Motor neuron (in vitro differentiated cells): ENCODE results near the gene RNF150. TPM values are rescaled to one million over a fixed set of nuclear protein-coding genes. Genes with fewer than 3 reads are reported as not detected.
"Not testable (repeated sequence)": the region's sequence is repeated elsewhere in the genome, so short reads cannot be mapped to it uniquely, and the experiment has no call there.

Experiments
- ATAC-seq, 8 experiments: fragments of 200-7000 bp; cut with Tn5 transposase; replicated peaks in 6 of 8; 2 replicates each; pipeline ENCODE4 v1.8.0; 2021; ENCODE audit warnings: mild to moderate bottlenecking in 8 of 8, moderate library complexity in 8 of 8
- H3K27ac ChIP-seq, 2 donors: fragments of 250-450 bp; sonication (Bioruptor Pico); 2 replicates each; pipeline ENCODE4 v1.9.0; 2021; ENCODE audit warnings: antibody characterized with exemption in 2 of 2, mild to moderate bottlenecking in 2 of 2, moderate library complexity in 1 of 2
- H3K4me1 ChIP-seq, 2 donors: fragments of 250-450 bp; sonication (Bioruptor Pico); replicated peaks in 1 of 2; 2 replicates each; pipeline ENCODE4 v1.6.1; 2021; ENCODE audit warnings: antibody characterized with exemption in 2 of 2, mild to moderate bottlenecking in 2 of 2, moderate library complexity in 1 of 2
- H3K4me3 ChIP-seq, 5 donors: fragments of 250-450 bp; sonication (Bioruptor Pico); 2 replicates each; pipeline ENCODE4 v1.9.0; 2021; ENCODE audit warnings: antibody characterized with exemption in 5 of 5, mild to moderate bottlenecking in 5 of 5, moderate library complexity in 4 of 5
- WGBS, 10 experiments: fragments of 450-650 bp; shearing (Covaris generic); methylation state at CpG; one replicate each; pipeline ENCODE4 v1.0.0; 2022; 5-methylcytosine and 5-hydroxymethylcytosine counted together
- in situ Hi-C, 9 experiments: fragments of 400-800 bp; cut with MboI; loops; one replicate each; pipeline ENCODE4 v1.15.0; 2021; ENCODE audit warnings: low sequenced_read_pairs in 9 of 9, low pct_unique_long_range_greater_than_20kb in 2 of 9; ENCODE audit not compliant: unreplicated experiment in 9 of 9
- total RNA-seq, 8 experiments: library from RNA; unstranded; fragments of 300-600 nt; gene quantifications; 2 replicates each; pipeline versions ENCODE4 v1.2.3 to v1.2.4, GENCODE V29; 2022

RNF150 gene
- total RNA-seq, 8 experiments from 2014 or later: 0.71 to 45.2 (median 20.0) TPM

DNA sequence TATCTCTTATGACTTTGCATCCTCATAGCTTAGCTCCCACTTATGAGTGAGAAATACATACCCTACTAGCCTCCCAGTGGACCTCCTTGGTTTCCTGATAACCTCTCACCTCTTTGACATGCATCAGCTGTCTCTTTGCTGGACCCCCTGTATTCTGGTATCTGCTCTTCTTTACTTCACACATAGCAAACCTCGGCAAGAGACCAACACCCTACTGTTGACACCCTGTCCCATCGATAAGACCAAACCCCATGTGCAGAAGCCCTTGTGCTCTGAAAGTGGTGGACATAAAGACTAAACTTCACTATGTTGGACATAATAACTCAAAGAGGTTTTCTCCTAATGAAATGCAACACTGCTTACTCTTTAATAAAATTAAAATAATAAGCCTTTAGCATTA lies 75.7 kb downstream of the RNF150 start:
- Histone ChIP-seq H3K27ac (no peak overlapping the region), H3K4me3 (no peak overlapping the region), H3K4me1 (no peaks in the 10 kb centered on the region)
- in situ Hi-C loops: no loop called here
- no peak for ATAC-seq
- WGBS, 10 experiments: 15 to 100% (median 92%) methylated on average over 1 to 2 of the region's 2 CpGs; no CpG with 5 or more reads in 4 of the 10 experiments

GRCh38 chr4:141056473-141056872 lies 76.8 kb downstream of the RNF150 start:
- no peak for ATAC-seq
- Histone ChIP-seq H3K27ac (no peak overlapping the region), H3K4me3 (no peak overlapping the region), H3K4me1 (no peaks in the 10 kb centered on the region)
- in situ Hi-C loops: no loop called here
- WGBS, 10 experiments: 27 to 100% (median 83%) methylated on average over 1 to 3 of the region's 3 CpGs; no CpG with 5 or more reads in 3 of the 10 experiments

GRCh38 chr4:141054446-141054845 lies 78.8 kb downstream of the RNF150 start:
- no peaks in the 10 kb centered on the region for H3K4me1 ChIP-seq
- 65 to 100% (median 89%) methylated on average over 1 to 2 of the region's 2 CpGs; no CpG with 5 or more reads in 2 of the 10 experiments for WGBS, 10 experiments
- no peak overlapping the region for H3K4me3 ChIP-seq
- H3K27ac ChIP-seq: no peak overlapping the region
- in situ Hi-C loops: no loop called here
- ATAC-seq: peak in 1 of 8 experiments; percentile 35

- in situ Hi-C loops, H3K4me1 ChIP-seq, H3K4me3 ChIP-seq, ATAC-seq, H3K27ac ChIP-seq: not testable (repeated sequence)
- 60 to 100% (median 100%) methylated on average over 1 of the region's 1 CpG; no CpG with 5 or more reads in 5 of the 10 experiments for WGBS, 10 experiments
These were observed 82.3 kb downstream of the RNF150 start for GRCh38 chr4:141050999-141051398.

GRCh38 chr4:141047228-141047884 lies 85.9 kb downstream of the RNF150 start:
- H3K4me1 ChIP-seq: no peaks in the 10 kb centered on the region
- H3K27ac ChIP-seq: no peak overlapping the region
- peak in 6 of 8 experiments; percentile 33 to 89 (median 56) for ATAC-seq
- in situ Hi-C loops: no loop called here
- WGBS, 10 experiments: 7 to 87% (median 74%) methylated on average over 3 to 7 of the region's 7 CpGs
- no peak overlapping the region for H3K4me3 ChIP-seq

DNA sequence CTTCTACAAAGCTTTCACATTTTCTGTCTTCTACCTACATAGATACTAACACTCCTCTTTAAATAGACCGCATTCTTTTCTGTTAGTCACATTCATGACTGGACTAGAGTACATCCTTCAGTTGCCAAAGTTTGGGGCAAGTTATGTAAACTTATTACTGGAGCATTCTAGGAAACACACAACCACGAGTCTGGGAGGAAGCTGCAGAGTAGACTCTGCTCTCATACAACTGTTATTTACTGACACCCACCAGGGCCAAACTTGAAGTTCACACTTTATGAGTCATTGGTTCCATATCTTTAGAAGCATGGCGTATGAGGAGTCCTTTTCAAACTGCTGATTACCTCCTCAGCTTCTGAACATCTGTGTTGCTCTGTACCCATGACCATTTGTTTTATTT lies 87.0 kb downstream of the RNF150 start:
- WGBS, 10 experiments: 0 to 100% (median 83%) methylated on average over 2 to 3 of the region's 3 CpGs; no CpG with 5 or more reads in 3 of the 10 experiments
- Histone ChIP-seq H3K27ac (no peak overlapping the region), H3K4me1 (peaks cover 0 to 2% of the 10 kb centered on the region in 2 donors), H3K4me3 (no peak overlapping the region)
- in situ Hi-C loops: no loop called here
- peak in 3 of 8 experiments; percentile 48 to 61 (median 60) for ATAC-seq

DNA sequence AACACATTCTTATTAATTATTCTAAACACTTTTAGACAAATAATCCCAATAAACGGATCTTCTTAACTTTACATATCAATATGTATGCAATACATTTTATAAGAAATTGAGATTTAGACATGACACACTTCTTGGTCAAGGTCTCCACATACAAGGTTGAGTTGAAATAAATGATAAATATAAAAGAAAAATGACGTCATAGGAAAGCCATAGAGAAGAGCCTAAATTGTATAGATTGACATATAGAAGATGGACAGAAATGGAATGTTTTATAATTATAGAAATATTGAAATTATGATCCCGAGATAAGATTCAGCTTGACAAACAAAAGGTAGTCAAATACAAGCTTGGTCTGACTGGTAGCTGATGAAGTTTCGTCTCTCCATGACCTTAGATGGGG lies 87.4 kb downstream of the RNF150 start:
- no peak overlapping the region for H3K4me3 ChIP-seq
- H3K27ac ChIP-seq: no peak overlapping the region
- in situ Hi-C loops: no loop called here
- H3K4me1 ChIP-seq: peaks cover 0 to 4% of the 10 kb centered on the region in 2 donors
- WGBS, 10 experiments: 43 to 100% (median 97%) methylated on average over 1 to 4 of the region's 4 CpGs
- no peak for ATAC-seq

DNA sequence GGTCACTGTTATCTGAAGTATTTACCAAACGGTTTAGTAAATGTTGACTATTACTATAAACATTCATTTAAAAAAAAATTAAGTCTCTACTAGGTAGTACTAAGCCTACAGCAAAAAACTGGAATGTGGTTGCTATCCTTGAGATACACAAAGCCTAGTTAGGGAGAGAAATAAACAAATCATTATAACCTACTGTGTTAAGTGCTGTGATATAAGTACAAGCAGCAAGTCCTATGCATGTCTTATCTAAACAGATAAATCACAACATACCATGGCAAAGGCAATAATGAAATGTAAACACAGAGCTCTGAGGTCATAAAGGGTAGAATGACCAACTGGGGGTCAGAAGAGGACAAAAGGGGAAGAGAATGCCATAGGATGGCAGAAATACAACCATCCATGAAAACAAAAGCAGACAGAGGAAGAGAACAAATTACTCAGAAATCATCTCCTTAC lies 92.2 kb downstream of the RNF150 start:
- Histone ChIP-seq H3K27ac (no peak overlapping the region), H3K4me1 (peaks cover 0 to 4% of the 10 kb centered on the region in 2 donors), H3K4me3 (no peak overlapping the region)
- in situ Hi-C loops: no loop called here
- peak in 1 of 8 experiments; percentile 54 for ATAC-seq
- 13 to 100% (median 62%) methylated on average over 1 of the region's 1 CpG; no CpG with 5 or more reads in 1 of the 10 experiments for WGBS, 10 experiments

DNA sequence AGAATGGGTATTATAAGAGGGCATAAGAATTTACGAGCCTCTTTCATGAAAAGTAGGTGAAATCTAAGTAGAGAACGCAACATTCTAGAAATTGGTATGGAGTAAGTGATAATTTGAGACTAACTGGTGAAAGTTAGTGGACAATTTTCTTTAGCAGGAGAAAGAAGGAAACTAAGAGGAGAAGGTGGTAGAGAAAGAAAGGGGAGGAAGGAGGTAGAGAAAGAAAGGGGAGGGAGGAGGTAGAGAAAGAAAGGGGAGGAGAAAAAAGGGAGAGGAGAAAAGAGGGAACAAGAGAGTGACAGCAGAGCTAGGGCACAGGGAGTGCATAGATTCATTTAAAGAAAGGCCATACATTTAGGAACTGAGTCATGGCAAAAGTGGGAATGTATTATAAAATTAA lies 94.1 kb downstream of the RNF150 start:
- in situ Hi-C loops: no loop called here
- 62 to 100% (median 97%) methylated on average over 1 to 2 of the region's 2 CpGs for WGBS, 10 experiments

GRCh38 chr4:141038428-141038827 lies 94.8 kb downstream of the RNF150 start:
- ATAC-seq: no peak
- H3K4me1 ChIP-seq: peaks cover 0 to 4% of the 10 kb centered on the region in 2 donors
- in situ Hi-C loops: no loop called here
- H3K27ac ChIP-seq: no peak overlapping the region
- WGBS, 10 experiments: 50 to 100% (median 100%) methylated on average over 1 to 3 of the region's 3 CpGs; no CpG with 5 or more reads in 5 of the 10 experiments
- no peak overlapping the region for H3K4me3 ChIP-seq

More for the DNA sequence above, 94.1 kb downstream of the RNF150 start:
- Histone ChIP-seq H3K4me3 (no peak overlapping the region), H3K27ac (no peak overlapping the region), H3K4me1 (peaks cover 0 to 4% of the 10 kb centered on the region in 2 donors)
- no peak for ATAC-seq

GRCh38 chr4:141037446-141037845 lies 95.8 kb downstream of the RNF150 start:
- ATAC-seq: no peak
- Histone ChIP-seq H3K4me1 (peaks cover 0 to 4% of the 10 kb centered on the region in 2 donors), H3K4me3 (no peak overlapping the region), H3K27ac (no peak overlapping the region)
- in situ Hi-C loops: no loop called here

DNA sequence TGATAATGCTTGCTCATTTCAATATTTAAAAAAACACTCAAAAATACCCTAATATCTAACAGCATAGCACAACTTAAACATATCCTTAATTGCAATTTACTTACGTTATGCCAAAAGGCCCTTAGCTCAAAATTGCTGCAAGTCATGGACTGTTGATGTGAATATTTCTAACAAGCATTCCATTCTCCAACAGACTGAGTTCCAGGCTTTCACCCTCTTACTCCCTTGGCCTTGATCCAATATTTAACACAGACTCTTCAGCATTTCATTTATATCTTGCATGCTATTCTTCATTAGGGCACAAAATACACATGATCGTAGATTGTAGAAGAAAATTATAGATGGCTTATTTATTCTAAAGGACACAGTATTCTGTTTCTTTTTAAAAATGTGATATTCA lies 96.5 kb downstream of the RNF150 start:
- in situ Hi-C loops: no loop called here
- no peak overlapping the region for H3K27ac ChIP-seq
- WGBS, 10 experiments: 0 to 100% (median 76%) methylated on average over 1 to 2 of the region's 2 CpGs; no CpG with 5 or more reads in 1 of the 10 experiments
- H3K4me1 ChIP-seq: peaks cover 0 to 4% of the 10 kb centered on the region in 2 donors
- H3K4me3 ChIP-seq: no peak overlapping the region
- ATAC-seq: peak in 2 of 8 experiments; percentile 39 to 81

- in situ Hi-C loops: no loop called here
- ATAC-seq: no peak
- H3K27ac ChIP-seq: no peak overlapping the region
- no peaks in the 10 kb centered on the region for H3K4me1 ChIP-seq
- no peak overlapping the region for H3K4me3 ChIP-seq
These were observed 97.3 kb downstream of the RNF150 start for GRCh38 chr4:141035920-141036319.

GRCh38 chr4:141028024-141028529 lies 105.2 kb downstream of the RNF150 start:
- in situ Hi-C loops: no loop called here
- H3K27ac ChIP-seq: no peak overlapping the region
- peaks cover 2 to 6% of the 10 kb centered on the region in 2 donors for H3K4me1 ChIP-seq
- ATAC-seq: peak; percentile 36 to 96 (median 78)
- no peak overlapping the region for H3K4me3 ChIP-seq
- WGBS, 10 experiments: 0 to 100% (median 63%) methylated on average over 1 to 2 of the region's 2 CpGs; no CpG with 5 or more reads in 1 of the 10 experiments
